ENCODE results near the gene HSPB7.
"Not testable (repeated sequence)": the region's sequence is repeated elsewhere in the genome, so short reads cannot be mapped to it uniquely, and the experiment has no call there.

HSPB7 gene

GRCh38 chr1:16005597-16005996 is 12.2 kb downstream of the HSPB7 start:
- no peak for DNase-seq

- DNase-seq: not testable (repeated sequence)
Measured at GRCh38 chr1:16001274-16001673, 16.6 kb downstream of the HSPB7 start.

- DNase-seq: no peak
Measured at GRCh38 chr1:15998929-15999328, 18.9 kb downstream of the HSPB7 start.

GRCh38 chr1:15997637-15998280 is 20.1 kb downstream of the HSPB7 start:
- no peak for DNase-seq

- DNase-seq: no peak
Measured at GRCh38 chr1:15997076-15997585, 20.7 kb downstream of the HSPB7 start.

- DNase-seq: peak; percentile 28
Measured at GRCh38 chr1:15994590-15995351, 23.1 kb downstream of the HSPB7 start.

- no peak for DNase-seq
Measured at GRCh38 chr1:15994081-15994480, 23.8 kb downstream of the HSPB7 start.

- DNase-seq: no peak
Measured at GRCh38 chr1:15993666-15994065, 24.2 kb downstream of the HSPB7 start.

- no peak for DNase-seq
Measured at GRCh38 chr1:15992582-15993500, 25.0 kb downstream of the HSPB7 start.

GRCh38 chr1:15992187-15992553 is 25.7 kb downstream of the HSPB7 start:
- no peak for DNase-seq

GRCh38 chr1:15991427-15992186 is 26.2 kb downstream of the HSPB7 start:
- no peak for DNase-seq

- DNase-seq: no peak
Measured at GRCh38 chr1:15989776-15990175, 28.1 kb downstream of the HSPB7 start.

GRCh38 chr1:15988856-15989736 is 28.7 kb downstream of the HSPB7 start:
- DNase-seq: no peak

GRCh38 chr1:15985611-15986297 is 32.1 kb downstream of the HSPB7 start:
- DNase-seq: no peak

GRCh38 chr1:15983275-15983674 is 34.6 kb downstream of the HSPB7 start:
- DNase-seq: no peak

GRCh38 chr1:15981679-15982078 is 36.2 kb downstream of the HSPB7 start:
- no peak for DNase-seq

GRCh38 chr1:15977947-15978346 is 39.9 kb downstream of the HSPB7 start:
- DNase-seq: not testable (repeated sequence)

GRCh38 chr1:15975805-15976680 is 41.8 kb downstream of the HSPB7 start, which contains the start of gene ZBTB17:
Gene ZBTB17 (minus strand): TSS chr1:15976101. CDS start chr1:15948495, 27,606 bp downstream.
- DNase-seq: peak; percentile 94

GRCh38 chr1:15975358-15975804 is 42.5 kb downstream of the HSPB7 start:
- DNase-seq: peak; percentile 62

GRCh38 chr1:15974855-15975254 is 43.0 kb downstream of the HSPB7 start:
- DNase-seq: no peak
